GM12874 (cell line): ENCODE measurements around the gene SCAI.

Source experiments
- CTCF ChIP-seq: IDR thresholded peaks from 2 replicates; pipeline ENCODE4 v1.5.1; 2011; ENCODE audit warnings: low read depth, mild to moderate bottlenecking, control low read depth, low read length, moderate library complexity; ENCODE audit not compliant: insufficient read depth

SCAI gene

DNA sequence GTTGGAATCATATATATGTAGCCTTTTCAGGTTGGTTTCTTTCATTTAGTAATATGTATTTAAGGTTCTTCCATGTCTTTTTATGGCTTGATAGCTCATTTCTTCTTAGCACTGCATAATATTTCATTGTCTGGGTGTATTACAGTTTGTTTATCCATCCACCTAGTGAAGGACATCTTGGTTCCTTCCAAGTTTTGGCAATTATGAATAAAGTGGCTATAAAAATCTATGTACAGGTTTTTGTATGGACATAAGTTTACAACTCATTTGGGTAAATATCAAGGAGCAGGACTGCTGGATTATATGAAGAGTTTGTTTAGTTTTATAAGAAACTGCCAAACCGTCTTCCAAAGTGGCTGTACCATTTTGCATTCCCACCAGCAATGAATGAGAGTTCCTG is 34.6 kb upstream of the SCAI start:
- no peak for TF ChIP-seq CTCF

- TF ChIP-seq CTCF, result no peak
Measured at GRCh38 chr9:125176636-125177035, 33.3 kb upstream of the SCAI start.

DNA sequence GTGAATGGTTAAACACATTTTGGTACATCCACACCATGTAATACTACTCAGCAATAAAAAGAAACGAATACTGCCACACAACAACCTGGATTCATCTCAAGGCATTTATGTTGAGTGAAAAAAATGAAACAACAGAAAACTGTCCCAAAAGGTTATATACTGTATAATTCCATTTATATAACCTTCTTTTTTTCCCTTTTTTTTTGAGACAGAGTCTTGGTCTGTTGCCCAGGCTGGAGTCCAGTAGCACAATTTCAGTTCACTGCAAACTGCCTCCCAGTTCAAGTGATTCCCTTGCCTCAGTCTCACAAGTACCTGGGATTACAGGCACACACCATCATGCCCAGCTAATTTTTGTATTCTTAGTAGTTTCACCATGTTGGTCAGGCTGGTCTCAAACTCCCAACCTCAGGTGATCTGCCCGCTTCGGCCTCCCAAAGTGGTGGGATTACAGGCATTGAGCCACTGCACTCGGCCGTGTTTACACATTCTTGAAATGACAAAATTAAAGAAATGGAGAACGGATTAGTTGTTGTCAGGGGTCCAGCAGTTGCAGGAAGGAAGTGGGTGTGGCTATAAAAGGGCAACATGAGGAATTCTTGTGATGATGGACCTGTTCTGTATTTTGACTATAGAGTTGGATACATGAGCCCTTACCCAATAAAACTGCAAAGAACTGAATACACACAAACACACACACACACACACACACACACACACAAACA is 28.9 kb upstream of the SCAI start:
- no peak for TF ChIP-seq CTCF

GRCh38 chr9:125169895-125170294 is 26.6 kb upstream of the SCAI start:
- TF ChIP-seq CTCF, result no peak

- TF ChIP-seq CTCF, result no peak
Measured at GRCh38 chr9:125166762-125167161, 23.4 kb upstream of the SCAI start.

DNA sequence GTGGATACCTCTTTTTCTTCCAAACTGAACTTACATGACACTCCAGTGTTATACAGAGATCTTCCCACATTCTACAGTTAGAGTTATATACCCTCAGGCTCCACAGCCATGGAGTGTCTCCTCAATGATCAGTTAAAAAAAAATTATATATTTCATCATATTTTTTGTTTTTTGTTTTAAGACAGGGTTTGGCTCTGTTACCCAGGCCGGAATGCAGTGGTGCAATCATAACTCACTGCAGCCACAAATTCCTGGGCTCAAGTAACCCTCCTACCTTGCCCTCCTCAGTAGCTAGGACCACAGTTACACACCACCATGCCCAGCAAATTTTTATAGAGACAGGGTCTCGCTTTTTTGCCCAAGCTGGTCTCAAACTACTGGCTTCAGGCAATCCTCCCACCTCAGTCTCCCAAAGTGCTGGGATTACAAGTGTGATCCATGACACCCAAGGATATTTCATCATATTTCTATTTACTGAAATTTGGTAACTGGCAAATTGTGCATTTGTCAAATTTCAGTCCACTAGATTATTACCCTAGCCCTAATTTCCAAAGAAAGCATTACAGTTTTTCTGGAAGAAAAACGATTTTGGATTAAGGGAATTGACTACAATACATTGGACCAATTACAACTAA is 18.1 kb upstream of the SCAI start:
- no peak for TF ChIP-seq CTCF

- no peak for TF ChIP-seq CTCF
Measured at GRCh38 chr9:125160750-125161149, 17.4 kb upstream of the SCAI start.
